ENCODE data around the gene USP44. TPM values are rescaled to one million over a fixed set of nuclear protein-coding genes. Genes with fewer than 3 reads are reported as not detected.

USP44 gene
- total RNA-seq, 1 donor from 2014 or later = 5.4 TPM

DNA sequence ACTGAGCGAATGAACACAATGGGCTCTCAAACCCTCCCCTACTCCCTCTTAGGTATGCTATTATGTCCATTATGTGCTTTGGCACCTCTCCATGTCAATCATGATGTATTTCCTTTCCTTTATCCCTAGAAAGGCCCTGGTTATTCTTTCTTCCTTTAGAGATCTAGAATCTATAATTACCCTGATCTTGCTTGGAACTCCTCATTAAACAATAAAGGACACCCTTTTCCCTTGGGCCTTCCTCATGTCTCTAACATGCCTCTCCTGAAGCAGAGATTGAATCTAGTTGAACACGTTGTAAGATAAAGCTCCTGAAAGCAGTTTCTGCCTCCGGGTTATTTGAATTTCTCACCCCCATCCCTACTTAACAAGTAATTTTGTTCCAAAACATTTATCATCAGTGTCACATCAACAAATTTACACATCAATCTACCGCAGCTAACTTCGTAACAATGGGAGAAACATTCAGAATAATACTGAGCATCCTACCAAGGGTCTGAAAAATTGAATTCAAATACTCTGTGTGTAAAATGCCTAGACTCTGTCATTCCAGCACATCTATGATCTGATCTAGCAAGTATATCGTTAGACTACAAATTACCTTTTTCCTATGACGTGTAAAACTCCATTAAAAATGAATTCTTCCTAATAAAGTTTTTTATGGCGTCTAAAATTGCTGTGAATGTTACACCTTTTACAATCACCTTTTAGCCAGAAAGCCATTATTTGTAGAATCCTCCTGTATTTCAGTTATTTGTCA is 5.4 kb downstream of the USP44 start:
- DNase-seq (no peak), ATAC-seq (ENCODE audit: low read depth) (no peak)
- CTCF ChIA-PET = no interaction called here
- Mint-ChIP-seq H3K9me3 (no peaks in the 10 kb centered on the region), H3K27me3 (no peaks in the 10 kb centered on the region), H3K36me3 (ENCODE audit: low read depth) (peaks cover 2% of the 10 kb centered on the region), H3K27ac (peak overlapping the region; percentile 4), H3K4me3 (no peak overlapping the region), H3K4me1 (peaks cover 17% of the 10 kb centered on the region)
- TF ChIP-seq CTCF (IDR thresholded peaks at IDR 0.05) = no peak
- intact Hi-C loops (cut with micrococcal nuclease) = loop anchor here (5.0 kb wide), 2 partner anchors 329 to 1869 kb away; partner anchors contain the start of genes CRADD, FGD6 and VEZT
- POLR2A ChIA-PET = no interaction called here

DNA sequence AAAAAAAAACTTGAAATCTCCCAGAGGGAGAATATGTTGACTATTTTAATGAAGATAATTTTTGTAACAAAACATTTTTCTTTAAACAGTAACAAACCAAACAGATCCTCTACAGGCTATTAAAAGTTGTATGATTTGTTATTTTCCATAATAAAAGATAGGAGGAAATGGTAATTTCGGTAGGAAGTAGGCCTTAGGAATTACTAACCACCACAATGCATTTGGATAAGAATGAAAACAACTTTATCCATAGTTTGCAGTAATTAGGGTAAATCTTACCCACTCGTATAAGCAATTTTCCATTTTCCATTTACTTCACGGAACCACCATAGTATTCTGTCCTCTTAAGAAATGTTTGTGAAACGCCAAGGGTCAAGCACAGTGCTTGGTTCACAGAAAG is 6.0 kb downstream of the USP44 start:
- no peak overlapping the region for H3K27ac Mint-ChIP-seq
- DNase-seq = no peak
- H3K27me3 Mint-ChIP-seq = no peaks in the 10 kb centered on the region
- peaks cover 2% of the 10 kb centered on the region for H3K36me3 Mint-ChIP-seq (ENCODE audit: low read depth)
- no peak for ATAC-seq (ENCODE audit: low read depth)
- H3K4me1 Mint-ChIP-seq = peaks cover 17% of the 10 kb centered on the region
- no peaks in the 10 kb centered on the region for H3K9me3 Mint-ChIP-seq
- TF ChIP-seq CTCF (IDR thresholded peaks at IDR 0.05) = no peak
- ChIA-PET CTCF (interaction anchor here (1.4 kb wide), 1 partner anchor 11 kb away, joined by 7 read pairs; no protein-coding TSS in a partner anchor), POLR2A (no interaction called here)
- intact Hi-C loops (cut with micrococcal nuclease) = loop anchor here (5.0 kb wide), 2 partner anchors 328 to 1868 kb away; partner anchors contain the start of genes CRADD, FGD6 and VEZT
- no peak overlapping the region for H3K4me3 Mint-ChIP-seq

DNA sequence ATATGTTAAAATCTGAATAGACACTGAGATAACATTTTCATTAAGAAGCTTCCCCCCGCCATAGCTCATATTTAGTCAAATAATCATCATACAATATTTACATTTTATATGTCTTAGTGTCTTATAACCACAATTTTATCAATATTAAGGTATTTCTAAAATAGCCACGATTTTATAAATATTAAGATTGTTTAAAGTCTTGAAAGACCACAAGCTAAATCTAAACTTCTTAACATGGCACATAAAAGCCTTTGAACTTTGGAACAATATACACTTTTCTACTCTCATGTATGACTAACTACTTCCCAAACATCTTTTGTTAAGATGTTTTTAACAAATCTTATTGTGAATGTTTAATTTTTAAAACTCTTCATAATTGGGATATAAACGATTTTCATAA is 6.5 kb downstream of the USP44 start:
- ChIA-PET POLR2A (no interaction called here), CTCF (interaction anchor here (1.4 kb wide), 1 partner anchor 10 kb away, joined by 7 read pairs; no protein-coding TSS in a partner anchor)
- Mint-ChIP-seq H3K4me1 (peaks cover 17% of the 10 kb centered on the region), H3K27ac (no peak overlapping the region), H3K4me3 (no peak overlapping the region), H3K27me3 (no peaks in the 10 kb centered on the region), H3K9me3 (no peaks in the 10 kb centered on the region), H3K36me3 (ENCODE audit: low read depth) (peaks cover 2% of the 10 kb centered on the region)
- no peak for TF ChIP-seq CTCF (IDR thresholded peaks at IDR 0.05)
- ATAC-seq (ENCODE audit: low read depth) (no peak), DNase-seq (no peak)
- intact Hi-C loops (cut with micrococcal nuclease) = loop anchor here (5.0 kb wide), 2 partner anchors 327 to 1867 kb away; partner anchors contain the start of genes CRADD, FGD6 and VEZT

- H3K27ac Mint-ChIP-seq = no peak overlapping the region
- no peak overlapping the region for H3K4me3 Mint-ChIP-seq
- POLR2A ChIA-PET = interaction anchor here (0.7 kb wide), 1 partner anchor 109 kb away, joined by 3 read pairs; no protein-coding TSS in a partner anchor
- H3K9me3 Mint-ChIP-seq = no peaks in the 10 kb centered on the region
- ATAC-seq (ENCODE audit: low read depth) = no peak
- peaks cover 2% of the 10 kb centered on the region for H3K36me3 Mint-ChIP-seq (ENCODE audit: low read depth)
- intact Hi-C loops (cut with micrococcal nuclease) = no loop called here
- DNase-seq = no peak
- H3K27me3 Mint-ChIP-seq = no peaks in the 10 kb centered on the region
- no peak for TF ChIP-seq CTCF (IDR thresholded peaks at IDR 0.05)
- peaks cover 12% of the 10 kb centered on the region for H3K4me1 Mint-ChIP-seq
- CTCF ChIA-PET = no interaction called here
These were observed 8.0 kb downstream of the USP44 start for GRCh38 chr12:95543305-95543704.

GRCh38 chr12:95541436-95541835 is 9.8 kb downstream of the USP44 start:
- DNase-seq (no peak), ATAC-seq (ENCODE audit: low read depth) (no peak)
- no peaks in the 10 kb centered on the region for H3K27me3 Mint-ChIP-seq
- no peaks in the 10 kb centered on the region for H3K36me3 Mint-ChIP-seq (ENCODE audit: low read depth)
- ChIA-PET CTCF (no interaction called here), POLR2A (no interaction called here)
- no peaks in the 10 kb centered on the region for H3K9me3 Mint-ChIP-seq
- no peak for TF ChIP-seq CTCF (IDR thresholded peaks at IDR 0.05)
- H3K27ac Mint-ChIP-seq = no peak overlapping the region
- intact Hi-C loops (cut with micrococcal nuclease) = no loop called here
- peaks cover 1% of the 10 kb centered on the region for H3K4me1 Mint-ChIP-seq
- H3K4me3 Mint-ChIP-seq = no peak overlapping the region
